Progenitor cell of endocrine pancreas (in vitro differentiated cells): ENCODE measurements around the gene INPPL1. TPM values are rescaled to one million over a fixed set of nuclear protein-coding genes. Genes with fewer than 3 reads are reported as not detected.

ENCODE experiments used
- DNase-seq: peaks from one replicate; pipeline ENCODE4 v3.0.0; 2021; ENCODE audit warnings: low spot score; ENCODE audit not compliant: unreplicated experiment
- H3K27ac Mint-ChIP-seq: 2 replicates; pipeline ENCODE4 v1.8.0; 2021; ENCODE audit warnings: mild to moderate bottlenecking, moderate library complexity, mixed read lengths
- H3K27me3 Mint-ChIP-seq: 2 replicates; pipeline ENCODE4 v1.8.0; 2021; ENCODE audit warnings: mixed read lengths
- H3K36me3 Mint-ChIP-seq: 2 replicates; pipeline ENCODE4 v1.8.0; 2022; ENCODE audit warnings: mixed read lengths; ENCODE audit not compliant: insufficient read depth
- H3K4me1 Mint-ChIP-seq: 2 replicates; pipeline ENCODE4 v1.8.0; 2021; ENCODE audit warnings: low read depth, mixed read lengths
- H3K4me3 Mint-ChIP-seq: 2 replicates; pipeline ENCODE4 v1.8.0; 2021; ENCODE audit warnings: low read depth, mild to moderate bottlenecking, moderate library complexity, mixed read lengths
- H3K9me3 Mint-ChIP-seq: 2 replicates; pipeline ENCODE4 v1.8.0; 2021; ENCODE audit warnings: low read depth, mixed read lengths
- CTCF ChIP-seq: fragments of 200-600 bp; sonication (generic); IDR thresholded peaks from one replicate; pipeline ENCODE4 v1.5.0; 2021; ENCODE audit warnings: antibody characterized with exemption, mild to moderate bottlenecking; ENCODE audit not compliant: unreplicated experiment
- total RNA-seq: library from RNA; stranded (reverse); gene quantifications from 2 replicates; pipeline ENCODE4 v1.2.1, GENCODE V29; 2021

Gene INPPL1
- total RNA-seq, 1 donor from 2014 or later = 394 TPM

GRCh38 chr11:72238492-72239312 lies 14.1 kb downstream of the INPPL1 start:
- no peaks in the 10 kb centered on the region for H3K9me3 Mint-ChIP-seq
- peaks cover 9% of the 10 kb centered on the region for H3K4me1 Mint-ChIP-seq
- peak overlapping the region; percentile 69 for H3K27ac Mint-ChIP-seq
- H3K36me3 Mint-ChIP-seq = peaks cover 21% of the 10 kb centered on the region
- TF ChIP-seq CTCF = no peak
- peaks cover 47% of the 10 kb centered on the region for H3K27me3 Mint-ChIP-seq
- DNase-seq = no peak
- peak overlapping the region; percentile 14 for H3K4me3 Mint-ChIP-seq

GRCh38 chr11:72239313-72239848 lies 14.8 kb downstream of the INPPL1 start:
- DNase-seq = no peak

GRCh38 chr11:72239849-72240460 lies 15.4 kb downstream of the INPPL1 start:
- no peaks in the 10 kb centered on the region for H3K9me3 Mint-ChIP-seq
- DNase-seq = no peak
- peaks cover 14% of the 10 kb centered on the region for H3K4me1 Mint-ChIP-seq
- peaks cover 11% of the 10 kb centered on the region for H3K36me3 Mint-ChIP-seq
- H3K27me3 Mint-ChIP-seq = peaks cover 47% of the 10 kb centered on the region
- no peak overlapping the region for H3K27ac Mint-ChIP-seq
- no peak for TF ChIP-seq CTCF
- peak overlapping the region; percentile 66 for H3K4me3 Mint-ChIP-seq

More at GRCh38 chr11:72239313-72239848, 14.8 kb downstream of the INPPL1 start:
- Mint-ChIP-seq H3K4me3 (peak overlapping the region; percentile 64), H3K9me3 (no peaks in the 10 kb centered on the region), H3K4me1 (peaks cover 9% of the 10 kb centered on the region), H3K36me3 (peaks cover 15% of the 10 kb centered on the region), H3K27ac (no peak overlapping the region), H3K27me3 (peaks cover 47% of the 10 kb centered on the region)
- no peak for TF ChIP-seq CTCF

- Mint-ChIP-seq H3K4me3 (peak overlapping the region; percentile 66), H3K27ac (no peak overlapping the region)
These were observed 16.1 kb downstream of the INPPL1 start for GRCh38 chr11:72240461-72241290.

More at GRCh38 chr11:72240461-72241290, 16.1 kb downstream of the INPPL1 start:
- DNase-seq = no peak
- peaks cover 11% of the 10 kb centered on the region for H3K36me3 Mint-ChIP-seq
- H3K27me3 Mint-ChIP-seq = peaks cover 47% of the 10 kb centered on the region
- H3K9me3 Mint-ChIP-seq = no peaks in the 10 kb centered on the region
- peaks cover 14% of the 10 kb centered on the region for H3K4me1 Mint-ChIP-seq
- no peak for TF ChIP-seq CTCF
